OCI-LY3 (cell line): ENCODE data around the gene MTHFD1L.

Source experiments
- CTCF ChIP-seq: fragments of 200-600, 300-600 bp; sonication (generic); IDR thresholded peaks from 2 replicates; pipeline ENCODE4 v1.5.1; 2014; ENCODE audit warnings: antibody characterized with exemption, low read length, low read depth
- EZH2phosphoT487 ChIP-seq: fragments of 200-600 bp; shearing (Covaris generic); IDR thresholded peaks from 2 replicates; pipeline ENCODE4 v1.6.1; 2018; ENCODE audit warnings: antibody characterized with exemption, mixed run types, low read depth

- TF ChIP-seq CTCF (no peak), EZH2phosphoT487 (no peak)
These were observed 21.1 kb upstream of the MTHFD1L start for GRCh38 chr6:150844371-150844770.
